Astrocyte (in vitro differentiated cells and primary cell): ENCODE measurements around the gene TTC7B.

Experiments
- CTCF ChIP-seq: IDR thresholded peaks from 2 replicates; pipeline ENCODE4 v1.5.1; 2011; ENCODE audit warnings: low read depth, mild to moderate bottlenecking, inconsistent platforms, low read length, moderate library complexity; ENCODE audit not compliant: insufficient read depth
- EZH2 ChIP-seq: IDR thresholded peaks from 2 replicates; pipeline ENCODE4 v1.6.1; 2012; ENCODE audit warnings: mild to moderate bottlenecking, low read length, inconsistent platforms; ENCODE audit not compliant: insufficient read depth

- TF ChIP-seq CTCF (no peak), EZH2 (no peak)
Observed at GRCh38 chr14:90627478-90627877, 188.8 kb downstream of the TTC7B start.
